GM21360 (cell line): ENCODE measurements around the gene EEFSEC.
"Not testable (repeated sequence)": the region's sequence is repeated elsewhere in the genome, so short reads cannot be mapped to it uniquely, and the experiment has no call there.

Source experiments
- ATAC-seq: cut with Tn5 transposase; IDR thresholded peaks from one replicate; pipeline ENCODE4 v1.9.1; 2021; ENCODE audit warnings: mild to moderate bottlenecking, moderate library complexity; ENCODE audit not compliant: unreplicated experiment

EEFSEC gene

GRCh38 chr3:128152419-128153155 is 694 bp upstream of the EEFSEC start:
- ATAC-seq, result no peak

- ATAC-seq, result not testable (repeated sequence)
Observed at GRCh38 chr3:128154354-128154753, 1.1 kb downstream of the EEFSEC start.

- ATAC-seq, result no peak
Observed at GRCh38 chr3:128155616-128156360, 2.5 kb downstream of the EEFSEC start.

GRCh38 chr3:128160661-128161060 is 7.4 kb downstream of the EEFSEC start:
- no peak for ATAC-seq

GRCh38 chr3:128163432-128163831 is 10.2 kb downstream of the EEFSEC start:
- no peak for ATAC-seq

- no peak for ATAC-seq
Observed at GRCh38 chr3:128166971-128167453, 13.7 kb downstream of the EEFSEC start.

- no peak for ATAC-seq
Observed at GRCh38 chr3:128167646-128167972, 14.3 kb downstream of the EEFSEC start.

- no peak for ATAC-seq
Observed at GRCh38 chr3:128167973-128168674, 14.8 kb downstream of the EEFSEC start.

- no peak for ATAC-seq
Observed at GRCh38 chr3:128168836-128169235, 15.6 kb downstream of the EEFSEC start.

- ATAC-seq, result no peak
Observed at GRCh38 chr3:128170866-128171516, 17.7 kb downstream of the EEFSEC start.

- ATAC-seq, result no peak
Observed at GRCh38 chr3:128173200-128173599, 19.9 kb downstream of the EEFSEC start.

GRCh38 chr3:128173849-128174248 is 20.6 kb downstream of the EEFSEC start:
- ATAC-seq, result no peak

- ATAC-seq, result no peak
Observed at GRCh38 chr3:128174675-128175590, 21.7 kb downstream of the EEFSEC start.

- ATAC-seq, result no peak
Observed at GRCh38 chr3:128175768-128176167, 22.5 kb downstream of the EEFSEC start.

- no peak for ATAC-seq
Observed at GRCh38 chr3:128176276-128176833, 23.1 kb downstream of the EEFSEC start.

GRCh38 chr3:128177865-128178264 is 24.6 kb downstream of the EEFSEC start:
- no peak for ATAC-seq

GRCh38 chr3:128178782-128179483 is 25.7 kb downstream of the EEFSEC start:
- ATAC-seq, result no peak

- no peak for ATAC-seq
Observed at GRCh38 chr3:128179484-128179819, 26.2 kb downstream of the EEFSEC start.

GRCh38 chr3:128180436-128180835 is 27.2 kb downstream of the EEFSEC start:
- no peak for ATAC-seq
